Skeletal muscle cell (primary cell): Measurements from ENCODE around the gene CPSF6.
"Not testable (repeated sequence)": the region's sequence is repeated elsewhere in the genome, so short reads cannot be mapped to it uniquely, and the experiment has no call there.

ENCODE experiments used
- DNase-seq: peaks from one replicate; pipeline ENCODE4 v3.0.0-alpha.2; 2010; ENCODE audit warnings: low read depth
- H3K4me3 ChIP-seq: 2 replicates; pipeline ENCODE4 v1.5.1; 2011; ENCODE audit warnings: low read depth, mild to moderate bottlenecking, control low read depth, low read length, moderate library complexity

Gene CPSF6

GRCh38 chr12:69239352-69239921, at the start of gene CPSF6:
Gene CPSF6 (plus strand): TSS chr12:69239569. CDS start chr12:69239647, 78 bp downstream.
- peak within 1 kb of the TSS; percentile 89 for H3K4me3 ChIP-seq
- peak; percentile 75 for DNase-seq

GRCh38 chr12:69196302-69197288, 42.8 kb upstream of the CPSF6 start:
- DNase-seq, result no peak
- H3K4me3 ChIP-seq, result no peak overlapping the region

- DNase-seq, H3K4me3 ChIP-seq: not testable (repeated sequence)
Observed at GRCh38 chr12:69199976-69200375, 39.4 kb upstream of the CPSF6 start.

- DNase-seq, result no peak
Observed at GRCh38 chr12:69204191-69204590, 35.2 kb upstream of the CPSF6 start.

GRCh38 chr12:69210661-69211060, 28.7 kb upstream of the CPSF6 start:
- DNase-seq, result no peak

More at GRCh38 chr12:69204191-69204590, 35.2 kb upstream of the CPSF6 start:
- no peak overlapping the region for H3K4me3 ChIP-seq

GRCh38 chr12:69211160-69211559, 28.2 kb upstream of the CPSF6 start:
- DNase-seq, result no peak
- no peak overlapping the region for H3K4me3 ChIP-seq

More at GRCh38 chr12:69210661-69211060, 28.7 kb upstream of the CPSF6 start:
- H3K4me3 ChIP-seq, result no peak overlapping the region

- H3K4me3 ChIP-seq, result no peak overlapping the region
- DNase-seq, result no peak
Observed at GRCh38 chr12:69214169-69214568, 25.2 kb upstream of the CPSF6 start.

GRCh38 chr12:69225251-69225910, 14.0 kb upstream of the CPSF6 start:
- no peak overlapping the region for H3K4me3 ChIP-seq
- DNase-seq, result no peak

GRCh38 chr12:69231479-69231878, 7.9 kb upstream of the CPSF6 start:
- H3K4me3 ChIP-seq, result no peak overlapping the region
- no peak for DNase-seq

- H3K4me3 ChIP-seq, result peak overlapping the region; percentile 89
- DNase-seq, result no peak
Observed at GRCh38 chr12:69238589-69239351, 599 bp upstream of the CPSF6 start.

- H3K4me3 ChIP-seq, result peak overlapping the region; percentile 89
- DNase-seq, result no peak
Observed at GRCh38 chr12:69239922-69240630, 707 bp downstream of the CPSF6 start.

- DNase-seq, result no peak
- H3K4me3 ChIP-seq, result peak overlapping the region; percentile 89
Observed at GRCh38 chr12:69240631-69240995, 1.2 kb downstream of the CPSF6 start.

- no peak for DNase-seq
- peak overlapping the region; percentile 89 for H3K4me3 ChIP-seq
Observed at GRCh38 chr12:69241438-69242092, 2.2 kb downstream of the CPSF6 start.

GRCh38 chr12:69243099-69244084, 4.0 kb downstream of the CPSF6 start:
- no peak overlapping the region for H3K4me3 ChIP-seq
- no peak for DNase-seq

GRCh38 chr12:69247268-69248018, 8.1 kb downstream of the CPSF6 start:
- no peak for DNase-seq
- H3K4me3 ChIP-seq, result no peak overlapping the region

GRCh38 chr12:69252033-69252432, 12.7 kb downstream of the CPSF6 start:
- DNase-seq, result no peak
- H3K4me3 ChIP-seq, result no peak overlapping the region

GRCh38 chr12:69254046-69254445, 14.7 kb downstream of the CPSF6 start:
- H3K4me3 ChIP-seq, result no peak overlapping the region
- DNase-seq, result no peak
